HT1080 (cell line): ENCODE results near the gene OSTF1. TPM values are rescaled to one million over a fixed set of nuclear protein-coding genes. Genes with fewer than 3 reads are reported as not detected.
A peak's percentile ranks its signal among the peaks of the same experiment; 100 is the strongest.

ENCODE experiments used
- DNase-seq: peaks from one replicate; pipeline ENCODE4 v3.0.0-alpha.2; 2015; ENCODE audit warnings: low read depth
- small RNA-seq: library from RNA; depleted of rRNA; stranded (forward); fragments of <200 nt; gene quantifications from one replicate; pipeline ENCODE3, GENCODE V24; 2014
- total RNA-seq: library from RNA; depleted of rRNA; stranded (reverse); fragments of >200 nt; shearing (Covaris generic); gene quantifications from 2 replicates; pipeline ENCODE4 v1.2.3, GENCODE V29; 2014; rRNA removed

The OSTF1 gene
- total RNA-seq, 1 experiment from 2014 or later = 28.2 TPM

GRCh38 chr9:75161116-75161857, 73.0 kb downstream of the OSTF1 start:
- DNase-seq = no peak

GRCh38 chr9:75163764-75164163, 75.5 kb downstream of the OSTF1 start:
- DNase-seq = no peak

- DNase-seq = no peak
Measured at GRCh38 chr9:75164573-75164972, 76.3 kb downstream of the OSTF1 start.

GRCh38 chr9:75167281-75167680, 79.0 kb downstream of the OSTF1 start:
- DNase-seq = no peak

- peak; percentile 58 for DNase-seq
Measured at GRCh38 chr9:75168270-75169178, 80.2 kb downstream of the OSTF1 start.

GRCh38 chr9:75169623-75170022, 81.3 kb downstream of the OSTF1 start:
- DNase-seq = peak; percentile 78

GRCh38 chr9:75170898-75171360, 82.6 kb downstream of the OSTF1 start:
- DNase-seq = peak; percentile 19

- no peak for DNase-seq
Measured at GRCh38 chr9:75175395-75175794, 87.1 kb downstream of the OSTF1 start.

- DNase-seq = no peak
Measured at GRCh38 chr9:75176037-75176436, 87.7 kb downstream of the OSTF1 start.

- peak; percentile 47 for DNase-seq
Measured at GRCh38 chr9:75181750-75182149, 93.4 kb downstream of the OSTF1 start.

GRCh38 chr9:75183306-75183705, 95.0 kb downstream of the OSTF1 start:
- DNase-seq = no peak

- DNase-seq = no peak
Measured at GRCh38 chr9:75184471-75184870, 96.2 kb downstream of the OSTF1 start.

GRCh38 chr9:75185585-75186170, 97.4 kb downstream of the OSTF1 start:
- DNase-seq = peak; percentile 21

- no peak for DNase-seq
Measured at GRCh38 chr9:75186767-75187380, 98.6 kb downstream of the OSTF1 start.

- peak; percentile 16 for DNase-seq
Measured at GRCh38 chr9:75188756-75189155, 100.4 kb downstream of the OSTF1 start.

GRCh38 chr9:75190762-75191161, 102.4 kb downstream of the OSTF1 start:
- DNase-seq = no peak

Small RNA genes lying within 50 kb of the gene (small RNA-seq; reads per million reads assigned to genes)
- not detected for gene RF00019

Other genes with a start within 250 kb of the OSTF1 start
- 0.02 TPM in 1 of 2 replicates, not detected in the other for gene TRPM6, start 200.6 kb upstream of the OSTF1 start, total RNA-seq
- gene C9orf40, start 135.6 kb upstream of the OSTF1 start, total RNA-seq = 10.8 and 12.9 TPM in 2 replicates
- 14.8 and 18.8 TPM in 2 replicates for gene CARNMT1, start 60.2 kb upstream of the OSTF1 start, total RNA-seq
- 6.7 and 8.0 TPM in 2 replicates for gene NMRK1, start 359 bp upstream of the OSTF1 start, total RNA-seq